Natural killer cell (primary cell): ENCODE results near the gene POLA2. TPM values are rescaled to one million over a fixed set of nuclear protein-coding genes. Genes with fewer than 3 reads are reported as not detected.

ENCODE experiments used
- ATAC-seq, 3 donors: fragments of 150-1000 bp in 2 of 3; fragments of 200-7000 bp in 1 of 3; cut with Tn5 transposase; 1 replicate in 1 of 3; 2 replicates in 2 of 3; pipeline ENCODE4 v1.10.0; 2021; ENCODE audit warnings: mild to moderate bottlenecking in 2 of 3, moderate library complexity in 2 of 3
- DNase-seq, 2 donors: peaks; one replicate each; pipeline versions ENCODE4 v3.0.0 to v3.0.0-alpha.2; 2013 to 2021; ENCODE audit warnings: mixed read lengths in 1 of 2
- H3K27ac ChIP-seq: one replicate; pipeline ENCODE4 v1.5.1; 2013; ENCODE audit warnings: mild to moderate bottlenecking, low read length
- H3K27me3 ChIP-seq: one replicate; pipeline ENCODE4 v1.6.1; 2013; ENCODE audit warnings: low read length; ENCODE audit not compliant: control insufficient read depth, insufficient read depth
- H3K36me3 ChIP-seq: one replicate; pipeline ENCODE4 v1.6.1; 2013; ENCODE audit warnings: low read length; ENCODE audit not compliant: control insufficient read depth, insufficient read depth
- H3K4me1 ChIP-seq: one replicate; pipeline ENCODE4 v1.6.1; 2013; ENCODE audit warnings: low read length; ENCODE audit not compliant: control insufficient read depth, insufficient read depth
- H3K4me3 ChIP-seq: one replicate; pipeline ENCODE4 v1.5.1; 2013; ENCODE audit warnings: low read length
- H3K9me3 ChIP-seq: one replicate; pipeline ENCODE4 v1.6.1; 2013; ENCODE audit warnings: low read length; ENCODE audit not compliant: control insufficient read depth, insufficient read depth
- H3K27ac Mint-ChIP-seq, 2 donors: one replicate each; pipeline ENCODE4 v1.8.0; 2022; ENCODE audit warnings: mild to moderate bottlenecking in 2 of 2, mixed read lengths in 2 of 2, moderate library complexity in 1 of 2
- H3K27me3 Mint-ChIP-seq, 2 donors: one replicate each; pipeline ENCODE4 v1.8.0; 2022; ENCODE audit warnings: low read depth in 2 of 2, mixed read lengths in 2 of 2
- H3K36me3 Mint-ChIP-seq: one replicate; pipeline ENCODE4 v1.8.0; 2022; ENCODE audit warnings: mixed read lengths
- H3K4me1 Mint-ChIP-seq, 2 donors: one replicate each; pipeline ENCODE4 v1.8.0; 2022; ENCODE audit warnings: mixed read lengths in 2 of 2
- H3K4me3 Mint-ChIP-seq: one replicate; pipeline ENCODE4 v1.8.0; 2022; ENCODE audit warnings: mild to moderate bottlenecking, moderate library complexity, mixed read lengths
- H3K9me3 Mint-ChIP-seq, 2 donors: one replicate each; pipeline ENCODE4 v1.8.0; 2022; ENCODE audit warnings: mixed read lengths in 2 of 2
- WGBS: methylation state at CpG from one replicate; pipeline ENCODE4 v1.1.7; 2013; ENCODE audit warnings: missing lambda C conversion rate; ENCODE audit not compliant: insufficient coverage; 5-methylcytosine and 5-hydroxymethylcytosine counted together
- intact Hi-C: fragments of 100-400 bp; cut with micrococcal nuclease; formaldehyde crosslinking; loops from one replicate; pipeline ENCODE4 v1.14.2; 2022
- total RNA-seq, 4 donors: library from RNA; stranded (reverse); fragments of 120-200 nt in 1 of 4; gene quantifications; one replicate each; pipeline versions ENCODE4 v1.2.3 to v1.2.4, GENCODE V29; 2013 to 2022
- TF ChIP-seq, protein P1 (sequence below): fragments of 200-600 bp; IDR thresholded peaks from one replicate; pipeline ENCODE4 v1.8.0; 2022; ENCODE audit warnings: antibody characterized with exemption

The POLA2 gene
- total RNA-seq, 3 donors from 2014 or later (not counting 1 experiment from before 2014, with no cell fraction given): 21.2 to 24.2 (median 22.7) TPM

GRCh38 chr11:65225279-65226102 is 36.3 kb upstream of the POLA2 start:
- no peaks in the 10 kb centered on the region for H3K36me3 ChIP-seq
- intact Hi-C loops: no loop called here
- H3K27ac Mint-ChIP-seq: no peak overlapping the region
- TF ChIP-seq, protein P1, sequence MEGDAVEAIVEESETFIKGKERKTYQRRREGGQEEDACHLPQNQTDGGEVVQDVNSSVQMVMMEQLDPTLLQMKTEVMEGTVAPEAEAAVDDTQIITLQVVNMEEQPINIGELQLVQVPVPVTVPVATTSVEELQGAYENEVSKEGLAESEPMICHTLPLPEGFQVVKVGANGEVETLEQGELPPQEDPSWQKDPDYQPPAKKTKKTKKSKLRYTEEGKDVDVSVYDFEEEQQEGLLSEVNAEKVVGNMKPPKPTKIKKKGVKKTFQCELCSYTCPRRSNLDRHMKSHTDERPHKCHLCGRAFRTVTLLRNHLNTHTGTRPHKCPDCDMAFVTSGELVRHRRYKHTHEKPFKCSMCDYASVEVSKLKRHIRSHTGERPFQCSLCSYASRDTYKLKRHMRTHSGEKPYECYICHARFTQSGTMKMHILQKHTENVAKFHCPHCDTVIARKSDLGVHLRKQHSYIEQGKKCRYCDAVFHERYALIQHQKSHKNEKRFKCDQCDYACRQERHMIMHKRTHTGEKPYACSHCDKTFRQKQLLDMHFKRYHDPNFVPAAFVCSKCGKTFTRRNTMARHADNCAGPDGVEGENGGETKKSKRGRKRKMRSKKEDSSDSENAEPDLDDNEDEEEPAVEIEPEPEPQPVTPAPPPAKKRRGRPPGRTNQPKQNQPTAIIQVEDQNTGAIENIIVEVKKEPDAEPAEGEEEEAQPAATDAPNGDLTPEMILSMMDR: no peak
- no peaks in the 10 kb centered on the region for H3K9me3 Mint-ChIP-seq
- no peaks in the 10 kb centered on the region for H3K36me3 Mint-ChIP-seq
- H3K4me1 Mint-ChIP-seq: no peaks in the 10 kb centered on the region
- no peaks in the 10 kb centered on the region for H3K9me3 ChIP-seq
- peaks cover 7 to 11% of the 10 kb centered on the region in 2 donors for H3K27me3 Mint-ChIP-seq
- peaks cover 6% of the 10 kb centered on the region for H3K27me3 ChIP-seq
- DNase-seq (peak in 1 of 2 donors; percentile 78), ATAC-seq (peak; percentile 36 to 58 (median 41))
- H3K4me3 Mint-ChIP-seq: no peak overlapping the region
- WGBS: 20% methylated on average over 38 of the region's 42 CpGs
- H3K4me1 ChIP-seq: peaks cover 18% of the 10 kb centered on the region
- H3K27ac ChIP-seq: no peak overlapping the region
- no peak overlapping the region for H3K4me3 ChIP-seq

GRCh38 chr11:65226103-65226442 is 35.7 kb upstream of the POLA2 start:
- no peak overlapping the region for H3K4me3 ChIP-seq
- H3K36me3 ChIP-seq: no peaks in the 10 kb centered on the region
- no peaks in the 10 kb centered on the region for H3K4me1 Mint-ChIP-seq
- H3K4me3 Mint-ChIP-seq: no peak overlapping the region
- no peaks in the 10 kb centered on the region for H3K36me3 Mint-ChIP-seq
- peaks cover 18% of the 10 kb centered on the region for H3K4me1 ChIP-seq
- H3K27me3 ChIP-seq: peaks cover 6% of the 10 kb centered on the region
- no peak for DNase-seq
- H3K9me3 ChIP-seq: no peaks in the 10 kb centered on the region
- no peak for ATAC-seq
- intact Hi-C loops: no loop called here
- WGBS: 52% methylated on average over 7 of the region's 7 CpGs
- no peak overlapping the region for H3K27ac ChIP-seq
- H3K9me3 Mint-ChIP-seq: no peaks in the 10 kb centered on the region
- no peak overlapping the region for H3K27ac Mint-ChIP-seq
- TF ChIP-seq, protein P1: no peak
- peaks cover 7 to 11% of the 10 kb centered on the region in 2 donors for H3K27me3 Mint-ChIP-seq

- H3K27ac ChIP-seq: no peak overlapping the region
- ATAC-seq (no peak), DNase-seq (no peak)
- TF ChIP-seq, protein P1: no peak
- intact Hi-C loops: no loop called here
- no peak overlapping the region for H3K27ac Mint-ChIP-seq
- H3K36me3 Mint-ChIP-seq: no peaks in the 10 kb centered on the region
- peaks cover 12% of the 10 kb centered on the region for H3K4me1 ChIP-seq
- H3K4me3 Mint-ChIP-seq: no peak overlapping the region
- 77% methylated on average over 1 of the region's 2 CpGs for WGBS
- no peaks in the 10 kb centered on the region for H3K9me3 Mint-ChIP-seq
- H3K27me3 ChIP-seq: peaks cover 6% of the 10 kb centered on the region
- no peaks in the 10 kb centered on the region for H3K36me3 ChIP-seq
- no peak overlapping the region for H3K4me3 ChIP-seq
- no peaks in the 10 kb centered on the region for H3K9me3 ChIP-seq
- no peaks in the 10 kb centered on the region for H3K4me1 Mint-ChIP-seq
- peaks cover 7 to 11% of the 10 kb centered on the region in 2 donors for H3K27me3 Mint-ChIP-seq
Measured at GRCh38 chr11:65227879-65228278, 33.9 kb upstream of the POLA2 start.
